Immature natural killer cell (primary cell): ENCODE measurements around the gene ADCY2. TPM values are rescaled to one million over a fixed set of nuclear protein-coding genes. Genes with fewer than 3 reads are reported as not detected.

Experiments used
- DNase-seq, 3 donors: peaks; one replicate each; pipeline ENCODE4 v3.0.0; 2022; ENCODE audit warnings: mixed read lengths in 1 of 3
- H3K27ac Mint-ChIP-seq, 6 donors: one replicate each; pipeline ENCODE4 v1.8.0; 2020; ENCODE audit warnings: mixed read lengths in 6 of 6, mild to moderate bottlenecking in 5 of 6, inconsistent platforms in 4 of 6, moderate library complexity in 3 of 6
- H3K27me3 Mint-ChIP-seq, 3 donors: one replicate each; pipeline ENCODE4 v1.8.0; 2020 to 2021; ENCODE audit warnings: low read depth in 3 of 3, mild to moderate bottlenecking in 3 of 3, mixed read lengths in 3 of 3, moderate library complexity in 3 of 3, inconsistent platforms in 1 of 3
- H3K36me3 Mint-ChIP-seq, 3 donors: one replicate each; pipeline ENCODE4 v1.8.0; 2020; ENCODE audit warnings: mixed read lengths in 3 of 3, inconsistent platforms in 2 of 3, mild to moderate bottlenecking in 2 of 3
- H3K4me1 Mint-ChIP-seq, 2 donors: one replicate each; pipeline ENCODE4 v1.8.0; 2020; ENCODE audit warnings: inconsistent platforms in 2 of 2, mild to moderate bottlenecking in 2 of 2, mixed read lengths in 2 of 2, moderate library complexity in 1 of 2
- H3K4me3 Mint-ChIP-seq, 5 donors: one replicate each; pipeline ENCODE4 v1.8.0; 2020; ENCODE audit warnings: mild to moderate bottlenecking in 5 of 5, mixed read lengths in 5 of 5, inconsistent platforms in 3 of 5, moderate library complexity in 3 of 5
- H3K9me3 Mint-ChIP-seq, 6 donors: one replicate each; pipeline ENCODE4 v1.8.0; 2020; ENCODE audit warnings: mild to moderate bottlenecking in 6 of 6, mixed read lengths in 6 of 6, inconsistent platforms in 4 of 6, moderate library complexity in 3 of 6
- polyA plus RNA-seq, 3 donors: library from polyadenylated mRNA; unstranded; fragments of 300-500 nt; fragmentation: Illumina TruSeq; gene quantifications; one replicate each; pipeline ENCODE4 v1.2.3, GENCODE V29; 2021

ADCY2 gene
- polyA plus RNA-seq, 3 donors from 2014 or later = not detected

DNA sequence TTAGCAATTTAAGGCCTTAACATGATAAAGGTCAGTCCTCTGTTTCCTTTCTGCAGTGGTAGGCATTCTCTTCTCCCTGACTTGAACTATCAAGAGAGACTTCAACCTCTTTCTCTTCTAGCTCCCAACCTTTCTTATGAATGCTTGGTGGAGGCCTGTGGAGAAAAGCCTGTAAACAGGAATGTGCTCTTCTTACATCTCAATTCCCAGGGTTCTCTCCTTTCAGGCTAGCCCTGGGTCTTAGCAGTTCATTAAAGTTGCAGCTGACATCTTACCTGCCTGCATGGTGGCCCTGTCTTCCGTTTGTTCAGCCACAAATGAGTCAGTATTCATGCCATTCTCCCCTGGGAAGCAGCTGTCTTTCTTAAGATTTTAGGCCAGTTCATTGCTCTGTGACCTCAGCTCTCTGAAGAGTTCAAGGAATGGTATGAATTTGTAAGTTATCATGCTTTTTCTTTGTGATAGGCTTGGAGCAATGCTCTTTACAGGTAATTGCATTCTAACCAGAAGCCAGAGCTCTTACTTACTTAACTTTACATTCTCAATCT, 77.8 kb downstream of the ADCY2 start:
- no peak overlapping the region for H3K27ac Mint-ChIP-seq
- no peaks in the 10 kb centered on the region for H3K4me1 Mint-ChIP-seq
- H3K9me3 Mint-ChIP-seq = peaks cover 6 to 17% (median 10%) of the 10 kb centered on the region in 6 donors
- H3K4me3 Mint-ChIP-seq = no peak overlapping the region
- no peak for DNase-seq
- no peaks in the 10 kb centered on the region for H3K27me3 Mint-ChIP-seq
- no peaks in the 10 kb centered on the region for H3K36me3 Mint-ChIP-seq

DNA sequence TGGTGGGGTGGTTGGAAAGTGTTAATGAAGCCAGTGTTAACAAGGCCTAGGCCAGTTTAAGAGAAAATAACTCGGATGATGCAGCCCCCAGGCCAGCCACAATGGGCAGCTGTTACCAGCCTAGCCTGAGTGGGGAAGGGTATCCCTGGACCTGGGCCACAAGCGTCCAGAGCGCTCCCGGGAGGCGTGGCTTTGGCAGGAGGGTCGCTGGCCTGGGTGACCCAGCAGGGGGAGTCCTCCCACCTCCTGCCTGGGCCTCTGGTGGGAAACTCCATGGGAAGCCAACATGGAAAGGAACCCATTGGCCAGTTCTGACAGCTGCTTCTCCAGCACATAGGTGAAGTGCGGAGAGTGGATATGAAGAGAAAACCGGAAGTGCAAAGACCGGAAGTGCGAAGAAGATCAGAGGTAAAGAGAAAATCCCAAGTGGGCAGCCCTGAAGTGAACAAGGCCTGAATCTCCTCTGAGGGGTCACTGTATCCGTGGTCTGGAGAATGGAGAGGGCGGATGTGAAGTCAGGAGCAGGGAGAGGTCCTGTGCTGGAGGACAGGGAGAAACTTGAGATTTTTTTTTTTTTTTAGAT, 79.0 kb downstream of the ADCY2 start:
- DNase-seq = no peak
- Mint-ChIP-seq H3K27me3 (no peaks in the 10 kb centered on the region), H3K9me3 (peaks cover 6 to 17% (median 10%) of the 10 kb centered on the region in 6 donors), H3K4me1 (no peaks in the 10 kb centered on the region), H3K27ac (no peak overlapping the region), H3K36me3 (no peaks in the 10 kb centered on the region), H3K4me3 (no peak overlapping the region)

DNA sequence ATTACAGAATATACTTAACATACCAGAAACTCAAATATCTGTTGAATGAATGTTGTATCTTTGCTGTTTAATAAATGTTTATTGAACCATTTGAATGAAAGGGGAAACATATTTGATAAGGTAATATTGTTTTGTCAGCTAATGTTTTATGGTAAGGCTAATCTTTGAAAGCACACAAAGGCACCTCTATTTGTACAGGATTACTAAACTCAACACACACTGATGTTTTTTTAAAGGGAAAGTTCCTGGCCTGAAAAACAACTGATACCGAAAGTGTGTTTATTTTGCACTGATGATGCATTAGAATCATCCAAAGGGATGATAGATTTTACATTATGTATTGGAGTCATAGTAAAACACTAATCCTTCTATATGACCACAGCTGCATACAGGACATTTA, 82.5 kb downstream of the ADCY2 start:
- Mint-ChIP-seq H3K4me1 (no peaks in the 10 kb centered on the region), H3K36me3 (no peaks in the 10 kb centered on the region), H3K27ac (no peak overlapping the region), H3K27me3 (peaks cover 0 to 4% (median 0%) of the 10 kb centered on the region in 3 donors), H3K9me3 (peaks cover 3 to 19% (median 8%) of the 10 kb centered on the region in 6 donors), H3K4me3 (no peak overlapping the region)
- no peak for DNase-seq

DNA sequence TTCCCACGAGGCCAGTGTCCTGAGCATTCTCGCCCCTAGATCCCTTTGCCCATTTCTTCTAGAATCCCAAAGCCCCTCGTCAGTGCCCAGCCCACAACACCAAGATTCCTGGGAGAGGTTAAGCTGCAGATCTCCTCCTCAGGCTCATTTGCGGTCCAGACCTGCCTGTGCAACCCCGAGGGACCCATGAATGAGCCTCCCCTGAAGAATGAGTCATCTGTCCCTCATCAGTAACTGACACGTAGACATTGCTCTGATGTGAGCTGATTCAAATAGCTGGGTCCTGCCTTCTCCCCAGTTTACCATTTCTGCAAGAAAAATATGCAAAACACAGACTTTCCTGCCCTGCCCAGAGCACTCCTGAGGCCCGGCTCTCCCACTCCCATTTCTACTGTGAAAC, 92.8 kb downstream of the ADCY2 start:
- Mint-ChIP-seq H3K9me3 (peaks cover 0 to 20% (median 8%) of the 10 kb centered on the region in 6 donors), H3K4me3 (no peak overlapping the region), H3K4me1 (no peaks in the 10 kb centered on the region), H3K27ac (no peak overlapping the region), H3K36me3 (peaks cover 0 to 9% (median 0%) of the 10 kb centered on the region in 3 donors), H3K27me3 (peaks cover 0 to 2% (median 0%) of the 10 kb centered on the region in 3 donors)
- no peak for DNase-seq

DNA sequence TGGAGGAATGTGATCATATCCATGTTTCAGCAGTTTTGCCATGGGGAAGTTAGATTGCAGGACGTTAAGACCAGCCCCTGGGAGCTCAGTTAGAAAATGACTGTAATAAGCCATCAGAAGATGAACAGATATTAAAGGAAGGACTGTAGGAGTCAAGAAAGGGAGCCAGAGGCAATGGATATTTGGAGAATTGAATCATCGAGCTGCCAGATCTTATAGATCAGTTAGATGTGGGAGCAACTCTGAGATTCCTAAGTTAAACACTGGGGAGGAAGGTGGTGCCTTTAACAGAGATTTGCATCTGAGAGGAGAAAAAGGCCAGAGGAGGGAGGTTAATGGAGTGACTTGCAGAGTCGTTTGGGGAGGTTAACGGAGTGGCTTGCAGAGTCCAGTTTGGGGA, 96.4 kb downstream of the ADCY2 start:
- Mint-ChIP-seq H3K27ac (no peak overlapping the region), H3K4me1 (no peaks in the 10 kb centered on the region), H3K27me3 (peaks cover 0 to 2% (median 0%) of the 10 kb centered on the region in 3 donors), H3K36me3 (peaks cover 0 to 4% (median 0%) of the 10 kb centered on the region in 3 donors), H3K4me3 (no peak overlapping the region), H3K9me3 (peaks cover 0 to 17% (median 8%) of the 10 kb centered on the region in 6 donors)
- no peak for DNase-seq

DNA sequence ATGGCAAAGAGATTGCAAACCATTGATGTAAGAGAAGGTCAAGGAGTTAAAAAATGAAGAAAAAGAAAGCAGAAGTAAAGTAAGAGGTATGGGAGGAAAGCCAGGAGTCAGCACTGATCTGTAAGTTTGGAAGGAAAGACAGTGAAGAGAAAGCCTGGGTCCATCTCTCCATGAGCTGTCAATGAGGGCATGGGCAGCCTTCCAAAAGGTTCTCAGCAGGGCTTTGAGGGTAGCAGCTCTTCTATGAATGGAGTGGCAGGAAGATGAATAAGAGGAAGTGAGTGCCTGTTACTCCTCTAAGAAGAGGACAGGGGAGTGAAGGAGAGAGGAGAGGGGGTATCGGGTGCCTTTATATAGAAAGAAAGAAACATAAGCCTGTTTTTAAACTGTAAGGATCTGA, 97.1 kb downstream of the ADCY2 start:
- Mint-ChIP-seq H3K27ac (no peak overlapping the region), H3K36me3 (peaks cover 0 to 4% (median 0%) of the 10 kb centered on the region in 3 donors), H3K4me1 (no peaks in the 10 kb centered on the region), H3K4me3 (no peak overlapping the region), H3K27me3 (peaks cover 0 to 2% (median 0%) of the 10 kb centered on the region in 3 donors), H3K9me3 (peaks cover 0 to 19% (median 8%) of the 10 kb centered on the region in 6 donors)
- no peak for DNase-seq

DNA sequence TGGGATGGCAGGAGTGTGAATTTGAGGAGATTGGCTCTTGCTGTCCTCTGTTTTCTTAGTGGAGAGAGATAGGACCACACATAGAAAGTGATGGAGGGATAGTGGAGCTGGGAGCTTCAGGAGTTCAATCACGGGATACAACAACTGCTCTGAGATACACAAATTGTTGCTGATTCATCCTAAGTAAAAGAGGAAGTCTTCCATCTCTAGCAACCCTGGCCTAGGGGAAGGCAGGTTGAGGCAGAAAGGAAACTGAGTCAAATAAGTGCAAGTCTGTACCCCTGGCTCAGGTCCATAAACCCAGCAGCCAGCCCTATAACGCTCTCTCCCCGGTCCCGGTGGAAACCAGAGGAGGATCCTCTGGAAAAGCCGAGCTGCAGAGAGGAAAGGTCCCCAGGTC, 97.7 kb downstream of the ADCY2 start:
- no peak for DNase-seq
- H3K36me3 Mint-ChIP-seq = peaks cover 0 to 4% (median 0%) of the 10 kb centered on the region in 3 donors
- no peaks in the 10 kb centered on the region for H3K4me1 Mint-ChIP-seq
- H3K4me3 Mint-ChIP-seq = no peak overlapping the region
- no peak overlapping the region for H3K27ac Mint-ChIP-seq
- H3K9me3 Mint-ChIP-seq = peaks cover 0 to 14% (median 6%) of the 10 kb centered on the region in 6 donors
- peaks cover 0 to 2% (median 0%) of the 10 kb centered on the region in 3 donors for H3K27me3 Mint-ChIP-seq

DNA sequence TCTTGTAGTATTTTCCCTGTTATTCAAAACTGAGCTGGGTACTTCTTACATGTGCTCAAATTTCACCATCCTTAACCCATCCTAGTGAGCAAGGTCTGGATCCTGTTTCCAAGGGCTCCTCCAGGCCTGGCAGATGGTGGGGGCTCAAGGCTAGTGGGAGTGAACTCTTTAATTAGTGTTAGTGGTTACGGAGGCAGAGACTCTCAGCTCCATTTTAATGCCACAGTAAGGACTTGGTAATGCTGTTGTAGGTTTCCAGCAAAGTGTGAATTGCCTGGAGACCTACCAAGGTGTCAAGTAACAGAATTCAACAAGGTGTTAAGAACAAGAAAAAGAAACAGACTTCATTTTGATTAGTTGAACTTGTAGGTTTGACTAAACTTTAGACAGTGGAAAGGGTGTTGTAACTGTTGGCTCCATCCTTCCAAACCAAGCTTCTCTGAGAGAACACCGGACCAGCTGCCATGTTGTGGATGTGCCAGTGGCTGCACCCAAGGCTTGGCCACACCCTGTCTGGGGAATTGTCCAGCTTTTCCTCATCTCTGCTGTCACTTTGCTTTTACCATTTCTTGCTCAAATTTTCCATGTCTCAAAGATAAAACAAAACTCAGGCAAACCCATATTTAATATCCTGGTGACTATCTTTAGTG, 98.7 kb downstream of the ADCY2 start:
- no peak overlapping the region for H3K4me3 Mint-ChIP-seq
- DNase-seq = no peak
- H3K9me3 Mint-ChIP-seq = peaks cover 0 to 7% (median 2%) of the 10 kb centered on the region in 6 donors

DNA sequence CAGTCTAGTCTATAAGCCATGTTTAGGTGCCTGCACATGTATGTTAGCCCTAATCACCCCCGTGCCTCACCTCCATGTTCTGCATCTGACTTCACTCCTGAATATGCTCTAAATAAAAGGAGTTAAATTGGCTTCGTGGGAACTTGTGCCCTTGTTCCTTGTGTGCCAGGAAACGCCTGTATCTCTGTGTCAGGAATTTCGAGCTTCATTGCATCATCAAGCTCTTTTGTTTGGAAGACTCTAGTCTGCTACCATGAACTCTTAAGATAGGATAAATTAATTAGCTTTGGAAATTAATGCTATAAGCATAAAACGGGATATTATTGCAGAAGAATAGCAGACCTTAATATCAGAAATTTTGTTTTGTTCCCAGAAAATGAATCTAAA, 99.2 kb downstream of the ADCY2 start:
- no peak for DNase-seq
- Mint-ChIP-seq H3K27ac (no peak overlapping the region), H3K4me1 (no peaks in the 10 kb centered on the region), H3K9me3 (peaks cover 0 to 5% (median 0%) of the 10 kb centered on the region in 6 donors), H3K27me3 (no peaks in the 10 kb centered on the region), H3K36me3 (no peaks in the 10 kb centered on the region), H3K4me3 (no peak overlapping the region)

More for the DNA sequence above, 98.7 kb downstream of the ADCY2 start:
- no peaks in the 10 kb centered on the region for H3K27me3 Mint-ChIP-seq
- H3K36me3 Mint-ChIP-seq = no peaks in the 10 kb centered on the region
- H3K4me1 Mint-ChIP-seq = no peaks in the 10 kb centered on the region
- H3K27ac Mint-ChIP-seq = no peak overlapping the region

DNA sequence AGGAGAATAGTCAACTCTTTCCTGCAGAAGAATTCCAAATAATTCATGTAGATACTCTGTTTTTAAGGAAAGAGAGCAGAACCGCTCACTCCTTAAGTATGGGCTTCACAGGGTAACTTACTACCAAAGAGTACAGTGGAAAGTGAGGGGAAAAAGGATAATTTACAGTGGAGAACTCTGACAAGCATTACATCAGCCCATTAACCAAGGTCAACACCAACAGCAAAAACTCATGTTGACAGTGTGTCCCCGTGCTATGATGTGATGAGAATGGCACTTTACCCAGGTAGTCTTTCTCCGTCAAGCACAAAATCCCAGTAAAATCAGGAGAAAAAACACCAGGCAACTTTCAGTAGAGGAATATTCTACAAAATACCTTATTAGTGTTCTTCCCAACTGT, 104.3 kb downstream of the ADCY2 start:
- H3K27me3 Mint-ChIP-seq = peaks cover 0 to 2% (median 1%) of the 10 kb centered on the region in 3 donors
- no peak overlapping the region for H3K27ac Mint-ChIP-seq
- no peak for DNase-seq
- no peaks in the 10 kb centered on the region for H3K4me1 Mint-ChIP-seq
- peaks cover 0 to 17% (median 2%) of the 10 kb centered on the region in 6 donors for H3K9me3 Mint-ChIP-seq
- H3K36me3 Mint-ChIP-seq = no peaks in the 10 kb centered on the region
- no peak overlapping the region for H3K4me3 Mint-ChIP-seq

DNA sequence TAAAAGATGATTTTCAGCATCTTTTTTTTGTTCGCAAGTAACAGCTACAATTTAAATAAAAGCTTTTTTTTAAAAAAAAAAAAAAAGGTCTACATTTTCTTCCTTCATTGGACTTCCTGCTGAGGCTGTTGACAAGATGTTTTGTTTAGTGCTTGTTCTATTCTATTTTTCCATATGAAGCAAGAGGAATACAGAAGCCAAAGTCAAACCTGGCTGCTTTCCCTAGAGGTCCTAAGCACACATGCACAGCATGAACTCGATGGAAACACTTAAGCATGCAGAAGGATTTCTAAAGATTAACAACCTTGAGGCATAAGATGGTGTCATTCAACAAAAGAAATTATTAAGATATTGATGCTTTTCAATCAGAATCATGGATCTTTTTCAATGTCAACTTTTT, 105.1 kb downstream of the ADCY2 start:
- H3K36me3 Mint-ChIP-seq = no peaks in the 10 kb centered on the region
- H3K9me3 Mint-ChIP-seq = peaks cover 0 to 19% (median 2%) of the 10 kb centered on the region in 6 donors
- H3K4me3 Mint-ChIP-seq = no peak overlapping the region
- peaks cover 0 to 2% (median 2%) of the 10 kb centered on the region in 3 donors for H3K27me3 Mint-ChIP-seq
- H3K27ac Mint-ChIP-seq = no peak overlapping the region
- H3K4me1 Mint-ChIP-seq = no peaks in the 10 kb centered on the region
- no peak for DNase-seq

DNA sequence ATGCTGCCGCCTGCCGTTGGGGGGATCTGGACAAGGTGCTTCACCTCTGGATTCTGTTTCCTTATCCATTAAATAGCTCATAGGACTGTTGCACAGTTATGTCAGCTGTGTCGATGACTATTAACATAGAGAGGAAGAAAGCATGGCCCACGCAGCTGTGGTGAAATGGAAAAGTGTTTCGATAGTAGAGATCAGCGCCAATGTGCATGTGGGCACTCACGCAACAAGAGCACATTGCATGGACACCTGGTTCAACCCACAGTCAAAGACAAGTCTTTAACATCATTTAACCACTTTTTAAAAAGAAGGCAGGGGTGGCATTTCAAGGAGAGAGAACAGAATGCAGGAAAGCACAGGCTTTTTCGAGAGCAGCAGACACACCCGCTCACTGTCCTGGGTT, 107.6 kb downstream of the ADCY2 start:
- Mint-ChIP-seq H3K27ac (no peak overlapping the region), H3K4me3 (no peak overlapping the region), H3K9me3 (peaks cover 0 to 19% (median 3%) of the 10 kb centered on the region in 6 donors), H3K27me3 (peaks cover 2% of the 10 kb centered on the region in 3 donors), H3K36me3 (no peaks in the 10 kb centered on the region), H3K4me1 (no peaks in the 10 kb centered on the region)
- no peak for DNase-seq

DNA sequence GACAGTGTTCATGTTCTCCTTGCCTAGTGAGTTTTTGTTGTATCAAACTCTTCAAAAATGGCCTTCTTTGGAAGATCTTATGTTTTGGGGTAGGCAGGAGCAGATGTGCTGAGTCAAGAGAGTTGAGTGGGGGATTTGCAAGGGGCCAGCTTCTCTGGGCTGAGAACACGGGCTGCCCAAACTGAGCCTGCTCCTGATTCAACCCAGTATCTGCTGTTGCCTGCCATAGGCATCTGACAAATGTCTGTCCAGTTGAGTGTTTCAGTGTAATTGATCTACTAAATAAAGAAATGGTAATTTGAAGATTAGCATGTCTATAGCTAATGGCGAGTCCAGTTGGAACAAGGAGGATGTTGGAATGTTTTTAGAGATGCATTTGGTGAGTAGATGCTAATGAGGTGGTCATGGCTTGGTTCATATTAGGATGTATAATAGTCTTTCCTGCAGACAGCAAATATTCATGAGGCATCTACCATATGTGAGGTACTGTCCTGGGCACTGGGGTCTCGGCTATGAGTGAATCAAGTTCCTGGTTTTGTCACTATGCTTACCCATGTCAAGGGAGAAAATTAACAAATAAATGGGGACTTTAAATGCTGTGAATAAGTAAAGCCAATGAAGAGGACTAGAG, 119.5 kb downstream of the ADCY2 start:
- DNase-seq = no peak
- H3K4me3 Mint-ChIP-seq = no peak overlapping the region
- no peaks in the 10 kb centered on the region for H3K4me1 Mint-ChIP-seq
- H3K9me3 Mint-ChIP-seq = peaks cover 0 to 5% (median 2%) of the 10 kb centered on the region in 6 donors
- no peaks in the 10 kb centered on the region for H3K36me3 Mint-ChIP-seq
- H3K27me3 Mint-ChIP-seq = peaks cover 0 to 2% (median 0%) of the 10 kb centered on the region in 3 donors
- no peak overlapping the region for H3K27ac Mint-ChIP-seq

DNA sequence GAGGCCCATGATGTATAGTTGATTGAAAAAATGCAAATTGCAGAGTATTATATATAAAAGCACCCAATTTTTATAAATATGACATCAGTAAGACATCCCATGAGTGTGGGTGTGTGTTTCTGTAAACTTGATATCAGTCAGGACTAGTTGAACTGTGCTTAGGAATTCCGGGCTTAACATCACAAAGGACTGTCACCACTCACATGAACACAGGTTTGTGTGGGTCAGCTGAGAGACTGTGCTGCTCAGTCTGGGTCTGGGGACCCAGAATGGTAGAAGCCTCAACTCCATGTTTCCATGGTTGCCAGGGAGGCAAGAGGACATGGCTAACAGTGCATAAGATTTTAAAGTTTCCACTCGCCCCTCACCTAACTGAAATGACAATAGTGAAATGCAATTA, 120.3 kb downstream of the ADCY2 start:
- peaks cover 0 to 7% (median 2%) of the 10 kb centered on the region in 6 donors for H3K9me3 Mint-ChIP-seq
- H3K4me1 Mint-ChIP-seq = no peaks in the 10 kb centered on the region
- no peak overlapping the region for H3K4me3 Mint-ChIP-seq
- H3K36me3 Mint-ChIP-seq = no peaks in the 10 kb centered on the region
- H3K27me3 Mint-ChIP-seq = peaks cover 0 to 2% (median 0%) of the 10 kb centered on the region in 3 donors
- DNase-seq = no peak
- no peak overlapping the region for H3K27ac Mint-ChIP-seq
